ENCODE data around the gene RPTOR.

RPTOR gene

GRCh38 chr17:80738987-80739730, 194.5 kb downstream of the RPTOR start:
- no peak for ATAC-seq
- no peak for TF ChIP-seq TOX (CRISPR knock-in tag; IDR thresholded peaks at IDR 0.05; ENCODE audit: borderline replicate concordance)
- TF ChIP-seq PATZ1 (CRISPR knock-in tag; IDR thresholded peaks at IDR 0.05; ENCODE audit: borderline replicate concordance) = no peak
- no peak for TF ChIP-seq TCF4 (CRISPR knock-in tag; IDR thresholded peaks at IDR 0.05; ENCODE audit: borderline replicate concordance)
- no peak for TF ChIP-seq ZNF565 (CRISPR knock-in tag; conservative IDR thresholded peaks at IDR 0.05; ENCODE audit: low read depth)
- TF ChIP-seq ZNF70 (CRISPR knock-in tag; IDR thresholded peaks at IDR 0.05) = no peak
- no peak for TF ChIP-seq RARB (CRISPR knock-in tag; IDR thresholded peaks at IDR 0.05)
- TF ChIP-seq GLIS3 (CRISPR knock-in tag; IDR thresholded peaks at IDR 0.05) = no peak

GRCh38 chr17:80740141-80740540, 195.5 kb downstream of the RPTOR start:
- no peak for TF ChIP-seq CREB5 (CRISPR knock-in tag; IDR thresholded peaks at IDR 0.05; ENCODE audit: low read depth)
- TF ChIP-seq POU6F1 (CRISPR knock-in tag; IDR thresholded peaks at IDR 0.05; ENCODE audit: borderline replicate concordance, low read depth) = no peak
- no peak for TF ChIP-seq PATZ1 (CRISPR knock-in tag; IDR thresholded peaks at IDR 0.05; ENCODE audit: borderline replicate concordance)
- no peak for TF ChIP-seq ZNF70 (CRISPR knock-in tag; IDR thresholded peaks at IDR 0.05)
- TF ChIP-seq ZNF565 (CRISPR knock-in tag; conservative IDR thresholded peaks at IDR 0.05; ENCODE audit: low read depth) = no peak
- TF ChIP-seq PPARA (CRISPR knock-in tag; IDR thresholded peaks at IDR 0.05; ENCODE audit: borderline replicate concordance) = no peak
- TF ChIP-seq ISL1 (CRISPR knock-in tag; IDR thresholded peaks at IDR 0.05) = no peak
- no peak for TF ChIP-seq SNAI2 (CRISPR knock-in tag; IDR thresholded peaks at IDR 0.05)
- no peak for TF ChIP-seq CSRNP3 (CRISPR knock-in tag; IDR thresholded peaks at IDR 0.05)
- no peak for TF ChIP-seq TOX (CRISPR knock-in tag; IDR thresholded peaks at IDR 0.05; ENCODE audit: borderline replicate concordance)
- TF ChIP-seq ZFP30 (CRISPR knock-in tag; IDR thresholded peaks at IDR 0.05) = no peak
- TF ChIP-seq RARB (CRISPR knock-in tag; IDR thresholded peaks at IDR 0.05) = no peak
- no peak for TF ChIP-seq CSDC2 (CRISPR knock-in tag; IDR thresholded peaks at IDR 0.05)
- TF ChIP-seq TCF4 (CRISPR knock-in tag; IDR thresholded peaks at IDR 0.05; ENCODE audit: borderline replicate concordance) = no peak

GRCh38 chr17:80742091-80742490, 197.5 kb downstream of the RPTOR start:
- no peak for ATAC-seq

More at GRCh38 chr17:80740141-80740540, 195.5 kb downstream of the RPTOR start:
- ATAC-seq = no peak

More at GRCh38 chr17:80742091-80742490, 197.5 kb downstream of the RPTOR start:
- TF ChIP-seq TCF4 (CRISPR knock-in tag; IDR thresholded peaks at IDR 0.05; ENCODE audit: borderline replicate concordance) (no peak), ZFP30 (CRISPR knock-in tag; IDR thresholded peaks at IDR 0.05) (no peak), CSRNP3 (CRISPR knock-in tag; IDR thresholded peaks at IDR 0.05) (no peak), PPARA (CRISPR knock-in tag; IDR thresholded peaks at IDR 0.05; ENCODE audit: borderline replicate concordance) (no peak), ZFP3 (CRISPR knock-in tag; IDR thresholded peaks at IDR 0.05) (no peak), SNAI2 (CRISPR knock-in tag; IDR thresholded peaks at IDR 0.05) (no peak), PATZ1 (CRISPR knock-in tag; IDR thresholded peaks at IDR 0.05; ENCODE audit: borderline replicate concordance) (no peak), ISL1 (CRISPR knock-in tag; IDR thresholded peaks at IDR 0.05) (no peak), CREB5 (CRISPR knock-in tag; IDR thresholded peaks at IDR 0.05; ENCODE audit: low read depth) (no peak), ZC3H10 (CRISPR knock-in tag; IDR thresholded peaks at IDR 0.05) (no peak), TSHZ2 (CRISPR knock-in tag; IDR thresholded peaks at IDR 0.05) (no peak)

Measured in SK-N-SH treated with all-trans-retinoic acid at 6 μM for 48 hours (cell line).